Colonic mucosa (tissue), 4 donors: ENCODE results near the gene HSFX3. TPM values are rescaled to one million over a fixed set of nuclear protein-coding genes. Genes with fewer than 3 reads are reported as not detected.
A peak's percentile ranks its signal among the peaks of the same experiment; 100 is the strongest.

ENCODE experiments used
- DNase-seq: peaks from one replicate; pipeline ENCODE4 v3.0.0-alpha.2; 2020
- H3K27ac ChIP-seq: fragments of 200-600 bp; one replicate; pipeline ENCODE4 v1.8.0; 2021
- H3K27me3 ChIP-seq: fragments of 200-600 bp; one replicate; pipeline ENCODE4 v1.8.0; 2021
- H3K36me3 ChIP-seq: fragments of 200-600 bp; one replicate; pipeline ENCODE4 v1.8.0; 2021
- H3K4me1 ChIP-seq: fragments of 200-600 bp; one replicate; pipeline ENCODE4 v1.8.0; 2021; ENCODE audit warnings: mild to moderate bottlenecking
- H3K4me3 ChIP-seq: fragments of 200-600 bp; one replicate; pipeline ENCODE4 v1.8.0; 2021
- H3K9ac ChIP-seq, 2 donors: one replicate each; pipeline ENCODE4 v1.7.0; 2013; ENCODE audit warnings: control low read depth in 2 of 2, low read depth in 2 of 2, low read length in 2 of 2
- H3K9me3 ChIP-seq: fragments of 200-600 bp; one replicate; pipeline ENCODE4 v1.8.0; 2021
- intact Hi-C: fragments of 100-400 bp; cut with DNase I; formaldehyde crosslinking; loops from one replicate; pipeline ENCODE4 v1.14.1; 2022
- total RNA-seq, 2 donors: library from RNA; stranded (reverse); fragmentation: NEBNext Ultra II Directional in 1 of 2; extraction: Animal tissue kit (Norgen Biotek cat#: 25700) in 1 of 2; gene quantifications; one replicate each; pipeline ENCODE4 v1.2.1, GENCODE V29; 2021
- TF ChIP-seq, protein P1 (sequence below): fragments of 200-600 bp; IDR thresholded peaks from one replicate; pipeline ENCODE4 v1.8.0; 2022; ENCODE audit warnings: antibody characterized with exemption, mild to moderate bottlenecking
- donor health status: healthy.
- donor health status: DM: no; HTN: no; CAD: no.
- donor health status: DM: no; HTN: no; CAD: no.

HSFX3 gene
- total RNA-seq, 2 donors from 2014 or later = not detected

DNA sequence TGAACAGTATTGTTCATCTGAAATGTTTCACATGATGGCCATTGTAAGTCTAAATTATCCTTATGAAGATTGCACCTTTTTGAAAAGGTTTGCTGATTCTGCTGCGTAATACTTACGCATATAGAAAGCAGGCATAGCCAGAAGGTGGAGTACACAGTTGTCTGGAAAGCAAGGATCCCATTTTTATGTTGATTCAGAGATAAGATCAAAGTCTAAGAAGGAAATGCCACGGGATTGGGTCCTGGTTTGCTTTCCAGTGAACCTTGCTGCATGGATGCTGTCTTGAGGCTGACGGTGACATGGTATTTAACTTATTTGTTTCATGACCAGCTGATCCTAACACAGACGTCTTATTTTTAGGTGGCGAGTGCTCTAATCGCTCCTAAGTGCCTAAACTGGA is 22.0 kb upstream of the HSFX3 start:
- H3K27ac ChIP-seq = no peak overlapping the region
- DNase-seq = peak; percentile 34
- no peaks in the 10 kb centered on the region for H3K27me3 ChIP-seq
- no peaks in the 10 kb centered on the region for H3K9me3 ChIP-seq
- no peaks in the 10 kb centered on the region for H3K4me1 ChIP-seq
- intact Hi-C loops = loop anchor here (5.0 kb wide), 1 partner anchor 51 kb away; no protein-coding TSS in a partner anchor
- H3K4me3 ChIP-seq = no peak overlapping the region
- TF ChIP-seq, protein P1, sequence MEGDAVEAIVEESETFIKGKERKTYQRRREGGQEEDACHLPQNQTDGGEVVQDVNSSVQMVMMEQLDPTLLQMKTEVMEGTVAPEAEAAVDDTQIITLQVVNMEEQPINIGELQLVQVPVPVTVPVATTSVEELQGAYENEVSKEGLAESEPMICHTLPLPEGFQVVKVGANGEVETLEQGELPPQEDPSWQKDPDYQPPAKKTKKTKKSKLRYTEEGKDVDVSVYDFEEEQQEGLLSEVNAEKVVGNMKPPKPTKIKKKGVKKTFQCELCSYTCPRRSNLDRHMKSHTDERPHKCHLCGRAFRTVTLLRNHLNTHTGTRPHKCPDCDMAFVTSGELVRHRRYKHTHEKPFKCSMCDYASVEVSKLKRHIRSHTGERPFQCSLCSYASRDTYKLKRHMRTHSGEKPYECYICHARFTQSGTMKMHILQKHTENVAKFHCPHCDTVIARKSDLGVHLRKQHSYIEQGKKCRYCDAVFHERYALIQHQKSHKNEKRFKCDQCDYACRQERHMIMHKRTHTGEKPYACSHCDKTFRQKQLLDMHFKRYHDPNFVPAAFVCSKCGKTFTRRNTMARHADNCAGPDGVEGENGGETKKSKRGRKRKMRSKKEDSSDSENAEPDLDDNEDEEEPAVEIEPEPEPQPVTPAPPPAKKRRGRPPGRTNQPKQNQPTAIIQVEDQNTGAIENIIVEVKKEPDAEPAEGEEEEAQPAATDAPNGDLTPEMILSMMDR = no peak
- H3K9ac ChIP-seq = no peak overlapping the region
- no peaks in the 10 kb centered on the region for H3K36me3 ChIP-seq

DNA sequence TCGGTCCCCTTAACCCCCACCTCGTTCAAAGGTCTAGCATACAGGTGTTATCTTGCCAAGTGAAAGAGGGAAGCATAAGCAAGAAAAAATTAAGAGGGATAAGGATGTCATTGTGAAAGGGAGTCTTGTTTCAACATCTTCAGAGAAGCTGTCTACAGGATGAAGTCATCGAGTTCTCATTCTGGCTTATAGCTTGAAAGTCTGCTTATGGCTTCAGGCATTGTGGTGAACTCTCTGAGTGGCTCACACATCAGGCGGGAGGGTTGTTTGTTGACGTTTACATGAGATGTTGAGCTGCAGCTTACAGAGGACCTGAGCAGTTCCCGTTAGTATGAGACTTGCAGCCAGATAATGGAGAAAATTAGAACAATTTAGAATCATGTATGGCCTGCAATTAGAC is 20.9 kb upstream of the HSFX3 start:
- intact Hi-C loops = loop anchor here (5.0 kb wide), 1 partner anchor 52 kb away; no protein-coding TSS in a partner anchor
- TF ChIP-seq, protein P1 = no peak
- no peaks in the 10 kb centered on the region for H3K36me3 ChIP-seq
- no peaks in the 10 kb centered on the region for H3K27me3 ChIP-seq
- H3K9ac ChIP-seq = no peak overlapping the region
- H3K4me1 ChIP-seq = no peaks in the 10 kb centered on the region
- H3K4me3 ChIP-seq = no peak overlapping the region
- DNase-seq = no peak
- no peak overlapping the region for H3K27ac ChIP-seq
- no peaks in the 10 kb centered on the region for H3K9me3 ChIP-seq

DNA sequence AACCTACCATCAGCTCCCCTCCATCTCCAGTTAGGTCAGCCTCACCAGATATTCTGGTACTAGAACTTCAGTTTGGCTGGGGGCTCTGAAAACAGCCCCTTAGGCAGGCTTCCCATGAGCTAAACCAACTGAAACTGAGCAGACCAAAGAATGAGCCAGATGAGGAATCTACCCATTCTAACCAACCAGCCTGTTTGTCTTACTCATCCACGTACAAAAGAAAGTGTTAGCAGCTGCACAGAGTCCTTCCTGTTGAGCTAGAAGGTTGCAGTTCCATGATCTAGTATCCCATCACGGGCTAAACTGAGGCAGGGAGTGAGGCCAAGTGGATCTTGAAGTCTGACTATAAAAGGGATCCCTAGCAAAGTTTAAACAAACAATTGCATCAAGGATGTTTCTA is 20.0 kb upstream of the HSFX3 start:
- no peaks in the 10 kb centered on the region for H3K4me1 ChIP-seq
- DNase-seq = no peak
- no peak overlapping the region for H3K9ac ChIP-seq
- no peaks in the 10 kb centered on the region for H3K27me3 ChIP-seq
- intact Hi-C loops = loop anchor here (5.0 kb wide), 1 partner anchor 53 kb away; no protein-coding TSS in a partner anchor
- TF ChIP-seq, protein P1 = no peak
- no peak overlapping the region for H3K27ac ChIP-seq
- no peak overlapping the region for H3K4me3 ChIP-seq
- no peaks in the 10 kb centered on the region for H3K36me3 ChIP-seq
- H3K9me3 ChIP-seq = no peaks in the 10 kb centered on the region

DNA sequence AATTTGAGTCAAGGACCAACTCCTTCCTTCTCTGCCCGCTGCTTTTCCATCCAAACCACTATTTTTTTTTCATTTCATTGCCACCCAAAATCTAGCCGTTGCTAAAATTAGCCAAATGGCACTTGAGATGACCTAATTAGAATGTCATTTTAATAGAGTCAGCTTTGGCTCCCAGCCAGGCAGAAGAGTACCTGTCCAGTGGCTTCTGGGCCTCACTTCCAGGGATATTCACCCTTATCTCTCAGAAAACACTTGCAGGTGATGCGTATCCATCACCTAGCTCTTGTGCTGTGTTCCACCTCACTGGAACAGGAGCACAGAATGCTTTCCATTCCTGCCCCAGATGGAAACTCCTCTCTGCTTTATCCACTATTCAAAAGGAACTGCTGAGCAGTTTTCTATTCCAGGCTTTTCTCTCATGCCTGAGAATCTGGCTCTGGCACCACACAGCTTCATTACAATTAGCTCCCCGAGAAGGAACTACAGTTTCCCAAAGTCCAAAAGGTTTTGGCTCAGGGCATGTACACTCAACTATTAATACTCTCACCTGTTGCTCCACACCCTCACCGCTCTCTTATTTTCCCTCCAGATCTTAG is 19.1 kb upstream of the HSFX3 start:
- DNase-seq = no peak
- Histone ChIP-seq H3K9me3 (no peaks in the 10 kb centered on the region), H3K4me3 (no peak overlapping the region), H3K4me1 (no peaks in the 10 kb centered on the region), H3K27ac (no peak overlapping the region), H3K27me3 (no peaks in the 10 kb centered on the region), H3K9ac (no peak overlapping the region), H3K36me3 (no peaks in the 10 kb centered on the region)
- TF ChIP-seq, protein P1 = no peak
- intact Hi-C loops = no loop called here

DNA sequence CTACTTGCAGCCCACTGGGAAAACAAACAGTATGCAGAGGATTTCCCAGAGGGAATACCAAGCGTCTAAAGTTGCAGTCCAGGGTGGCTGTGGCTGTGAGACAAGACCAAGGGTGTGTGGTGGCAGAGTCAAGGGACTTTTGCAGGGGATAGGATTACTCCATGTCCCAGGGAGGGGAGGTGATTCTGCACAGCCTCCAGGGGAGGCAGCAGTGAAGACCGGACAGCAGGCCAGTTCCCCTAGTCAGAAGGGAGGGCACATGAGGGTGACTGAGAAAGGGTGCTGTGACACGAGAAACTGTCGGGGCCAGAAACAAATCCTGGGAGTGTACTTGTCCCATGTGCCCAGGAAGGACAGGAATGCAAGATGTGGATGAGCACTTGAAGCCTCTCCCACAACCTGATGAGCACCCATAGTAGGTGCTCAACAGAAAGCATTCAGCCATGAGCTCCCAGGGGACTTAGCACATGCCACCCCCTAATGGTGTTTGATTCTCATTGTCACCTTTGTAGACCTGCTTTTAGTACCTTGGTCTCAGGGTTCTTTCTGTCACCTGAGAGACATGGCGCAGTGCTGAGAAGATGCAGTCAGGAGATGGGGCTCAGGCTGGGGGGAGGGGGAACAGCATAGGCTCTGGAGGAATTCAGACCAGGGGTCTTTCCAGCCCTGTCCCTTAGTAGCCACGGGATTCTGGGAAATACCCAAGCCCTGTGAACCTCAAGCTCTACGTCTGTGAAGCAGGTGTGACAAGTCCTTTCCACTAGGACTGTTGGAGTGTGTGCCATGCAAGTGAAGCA is 18.1 kb upstream of the HSFX3 start:
- no peaks in the 10 kb centered on the region for H3K4me1 ChIP-seq
- H3K9ac ChIP-seq = no peak overlapping the region
- H3K36me3 ChIP-seq = no peaks in the 10 kb centered on the region
- H3K9me3 ChIP-seq = no peaks in the 10 kb centered on the region
- H3K4me3 ChIP-seq = no peak overlapping the region
- intact Hi-C loops = no loop called here
- H3K27me3 ChIP-seq = no peaks in the 10 kb centered on the region
- H3K27ac ChIP-seq = no peak overlapping the region
- no peak for DNase-seq
- TF ChIP-seq, protein P1 = no peak
